SK-N-SH (cell line): ENCODE data around the gene SASH1. TPM values are rescaled to one million over a fixed set of nuclear protein-coding genes. Genes with fewer than 3 reads are reported as not detected.
A peak's percentile ranks its signal among the peaks of the same experiment; 100 is the strongest.

ENCODE experiments used
- CTCF ChIA-PET: fragments of 300-600, 350-600 bp; formaldehyde crosslinking; extraction: SDS; loops from one replicate; lab custom pipeline; 2021; lab: Yijun Ruan, JAX
- POLR2A ChIA-PET: fragments of 350-600 bp; sonication (Branson Sonifier 250); formaldehyde crosslinking; extraction: SDS; loops from one replicate; lab custom pipeline; 2020; ENCODE audit warnings: antibody characterized with exemption, inconsistent platforms; lab: Yijun Ruan, JAX
- DNase-seq: peaks from one replicate; pipeline ENCODE4 v3.0.0; 2012
- H2AFZ ChIP-seq: fragments of 200-600 bp; sonication (generic); 2 replicates; pipeline ENCODE4 v1.8.1; 2016; ENCODE audit warnings: antibody characterized with exemption, mild to moderate bottlenecking, low read depth
- H3F3A ChIP-seq: fragments of 200-600 bp; sonication (generic); replicated peaks from 2 replicates; pipeline ENCODE3; 2016; ENCODE audit warnings: antibody characterized with exemption, mild to moderate bottlenecking; ENCODE audit not compliant: insufficient read depth
- H3K27ac ChIP-seq, 2 experiments: fragments of 200-500 bp in 1 of 2; fragments of 200-600 bp in 1 of 2; sonication (Bioruptor generic) in 1 of 2; sonication (generic), shearing (Covaris generic) in 1 of 2; 2 replicates each; pipeline versions ENCODE4 v1.5.1 to v1.6.1; 2014 to 2016; ENCODE audit warnings: low read depth in 2 of 2, inconsistent platforms in 1 of 2, low read length in 1 of 2, mild to moderate bottlenecking in 1 of 2, mixed read lengths in 1 of 2
- H3K27me3 ChIP-seq: fragments of 200-600 bp; sonication (generic), shearing (Covaris generic); 2 replicates; pipeline ENCODE4 v1.6.1; 2016; ENCODE audit warnings: mixed run types; ENCODE audit not compliant: insufficient read depth
- H3K36me3 ChIP-seq, 2 experiments: fragments of 200-500 bp in 1 of 2; fragments of 200-600 bp in 1 of 2; sonication (Bioruptor generic) in 1 of 2; sonication (generic) in 1 of 2; replicated peaks in 1 of 2; 2 replicates each; pipeline versions ENCODE3 to v1.5.1; 2014 to 2016; ENCODE audit warnings: low read length in 1 of 2, mild to moderate bottlenecking in 1 of 2; ENCODE audit not compliant: insufficient read depth in 2 of 2, control insufficient read depth in 1 of 2
- H3K4me1 ChIP-seq, 2 experiments: fragments of 200-500 bp in 1 of 2; fragments of 200-600 bp in 1 of 2; sonication (Bioruptor generic) in 1 of 2; sonication (generic), shearing (Covaris generic) in 1 of 2; 2 replicates each; pipeline versions ENCODE4 v1.5.1 to v1.6.1; 2014 to 2016; ENCODE audit warnings: low read depth in 1 of 2, low read length in 1 of 2, mixed run types in 1 of 2; ENCODE audit not compliant: insufficient read depth in 2 of 2, control insufficient read depth in 1 of 2
- H3K4me2 ChIP-seq: fragments of 200-600 bp; sonication (generic), shearing (Covaris generic); 2 replicates; pipeline ENCODE4 v1.6.1; 2017; ENCODE audit warnings: mixed run types
- H3K4me3 ChIP-seq, 2 experiments: fragments of 200-500 bp in 1 of 2; fragments of 200-600 bp in 1 of 2; sonication (Bioruptor generic) in 1 of 2; sonication (generic), shearing (Covaris generic) in 1 of 2; 2 replicates each; pipeline versions ENCODE4 v1.5.1 to v1.8.1; 2014 to 2016; ENCODE audit warnings: low read depth in 2 of 2, inconsistent platforms in 1 of 2, low read length in 1 of 2, mild to moderate bottlenecking in 1 of 2, mixed read lengths in 1 of 2, moderate library complexity in 1 of 2
- H3K79me2 ChIP-seq: fragments of 200-600 bp; sonication (generic); 2 replicates; pipeline ENCODE4 v1.8.1; 2017; ENCODE audit warnings: mild to moderate bottlenecking; ENCODE audit not compliant: insufficient read depth
- H3K9ac ChIP-seq: fragments of 200-600 bp; sonication (generic); 2 replicates; pipeline ENCODE4 v1.6.1; 2017; ENCODE audit warnings: mixed run types
- H3K9me2 ChIP-seq: fragments of 200-600 bp; sonication (generic); 2 replicates; pipeline ENCODE4 v1.6.1; 2017; ENCODE audit warnings: mixed run types
- H3K9me3 ChIP-seq: fragments of 200-600 bp; sonication (generic); 2 replicates; pipeline ENCODE4 v1.6.1; 2017; ENCODE audit warnings: mixed run types, mild to moderate bottlenecking, moderate library complexity
- H4K20me1 ChIP-seq: fragments of 200-600 bp; sonication (generic); 2 replicates; pipeline ENCODE4 v1.6.1; 2017; ENCODE audit warnings: mild to moderate bottlenecking, mixed run types; ENCODE audit not compliant: insufficient read depth
- CHD2 ChIP-seq: fragments of 150-350 bp; IDR thresholded peaks from 2 replicates; pipeline ENCODE4 v1.6.1; 2018; ENCODE audit warnings: low read length; ENCODE audit not compliant: partially characterized antibody
- GATA2 ChIP-seq: sonication (generic); formaldehyde crosslinking; IDR thresholded peaks from 2 replicates; pipeline ENCODE4 v1.5.0; 2020; ENCODE audit warnings: mild to moderate bottlenecking, missing genetic modification reagents
- JUND ChIP-seq: IDR thresholded peaks from 2 replicates; pipeline ENCODE4 v1.4.0; 2012
- MEF2A ChIP-seq: IDR thresholded peaks from 2 replicates; pipeline ENCODE4 v1.4.0; 2012; ENCODE audit warnings: low read depth, borderline replicate concordance
- NRF1 ChIP-seq: IDR thresholded peaks from 2 replicates; pipeline ENCODE4 v1.6.1; 2012; ENCODE audit warnings: low read depth, mild to moderate bottlenecking, low read length
- RFX5 ChIP-seq: IDR thresholded peaks from 2 replicates; pipeline ENCODE4 v1.6.1; 2012; ENCODE audit warnings: mild to moderate bottlenecking, improper control_type of control experiment, low read length
- SIN3A ChIP-seq: IDR thresholded peaks from 2 replicates; pipeline ENCODE4 v1.6.1; 2012; ENCODE audit warnings: low read depth, mild to moderate bottlenecking, low read length, moderate library complexity, borderline replicate concordance
- TCF12 ChIP-seq: IDR thresholded peaks from 2 replicates; pipeline ENCODE4 v1.4.0; 2012
- TEAD4 ChIP-seq: IDR thresholded peaks from 2 replicates; pipeline ENCODE4 v1.4.0; 2012; ENCODE audit warnings: mild to moderate bottlenecking, borderline replicate concordance; ENCODE audit not compliant: insufficient read depth
- WGBS: methylation state at CpG from one replicate; pipeline ENCODE4 v1.1.6; 2017; ENCODE audit warnings: low lambda C conversion rate; 5-methylcytosine and 5-hydroxymethylcytosine counted together
- polyA plus RNA-seq, 3 experiments: library from polyadenylated mRNA; depleted of rRNA; stranded (reverse); fragments of >200 nt; gene quantifications; 2 replicates each; pipeline ENCODE4 v1.2.3, GENCODE V29; 2012
- TF ChIP-seq, protein P1 (sequence below): fragments of 150-350 bp; IDR thresholded peaks from 2 replicates; pipeline ENCODE4 v1.6.1; 2017; ENCODE audit warnings: antibody characterized with exemption, low read length, low read depth, borderline replicate concordance
- TF ChIP-seq, protein P2 (sequence below): IDR thresholded peaks from 2 replicates; pipeline ENCODE4 v1.4.0; 2012; ENCODE audit warnings: low read depth
- TF ChIP-seq, protein P3 (sequence below): IDR thresholded peaks from 2 replicates; pipeline ENCODE4 v1.4.0; 2012; ENCODE audit warnings: low read depth, borderline replicate concordance
- TF ChIP-seq, protein P4 (sequence below): IDR thresholded peaks from 2 replicates; pipeline ENCODE4 v1.4.0; 2012; ENCODE audit warnings: low read depth, borderline replicate concordance
- TF ChIP-seq, protein P5 (sequence below): IDR thresholded peaks from 2 replicates; pipeline ENCODE4 v1.6.1; 2012; ENCODE audit warnings: mild to moderate bottlenecking, low read depth, low read length, moderate library complexity

Gene SASH1
- polyA plus RNA-seq, 1 of the 3 experiments (the other 2 are of a cell fraction): 19.8 TPM

DNA sequence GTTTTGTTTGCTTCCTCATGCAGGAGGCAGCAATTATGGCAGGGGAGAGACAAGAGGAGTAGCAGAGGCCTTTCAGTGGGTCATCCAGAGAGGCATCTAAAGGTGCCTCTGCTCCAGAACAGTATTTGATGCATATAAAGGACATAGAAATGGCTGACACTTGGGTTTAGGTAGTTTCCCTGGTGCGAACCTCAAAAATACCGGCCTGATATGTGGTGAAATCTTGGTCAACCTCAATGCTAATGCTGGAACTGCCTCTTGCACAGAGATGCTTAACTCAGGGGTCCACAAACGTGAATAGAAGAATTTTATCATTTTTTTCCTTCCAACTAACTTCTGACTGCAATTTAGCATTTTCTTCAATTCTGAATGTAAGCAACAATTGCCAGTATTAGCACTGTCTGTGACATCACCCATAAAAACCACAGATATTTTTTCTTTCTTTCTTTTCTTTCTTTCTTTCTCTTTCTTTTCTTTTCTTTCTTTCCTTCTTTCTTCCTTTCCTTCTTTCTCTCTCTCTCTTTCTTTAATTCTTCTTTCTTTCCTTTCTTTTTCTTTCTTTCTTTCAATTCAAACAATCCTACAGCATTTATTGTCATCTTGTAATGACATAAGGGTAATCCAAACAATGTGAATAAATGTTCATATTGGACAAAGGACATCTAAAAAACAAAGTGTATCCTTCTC lies 224.2 kb downstream of the SASH1 start:
- CTCF ChIA-PET: no interaction called here
- Histone ChIP-seq H3K4me1 (no peaks in the 10 kb centered on the region), H3K36me3 (no peaks in the 10 kb centered on the region), H3K27ac (peak overlapping the region in 1 of 2 experiments; percentile 66; a peak in 2 of 4 replicates), H3K79me2 (no peaks in the 10 kb centered on the region), H3K4me2 (peak overlapping the region; percentile 48), H4K20me1 (no peaks in the 10 kb centered on the region), H3K9me2 (no peaks in the 10 kb centered on the region), H2AFZ (peak overlapping the region; percentile 87), H3K9ac (no peak overlapping the region), H3K27me3 (no peaks in the 10 kb centered on the region), H3K4me3 (0 out of 4 replicates have a peak overlapping the region, but pooled peaks of 1 of the 2 experiments have one; percentile 16), H3F3A (peaks cover 13% of the 10 kb centered on the region), H3K9me3 (no peaks in the 10 kb centered on the region)
- WGBS: 22% methylated on average over 3 of the region's 3 CpGs
- TF ChIP-seq CHD2: no peak
- no peak for TF ChIP-seq SIN3A
- TF ChIP-seq, protein P1, sequence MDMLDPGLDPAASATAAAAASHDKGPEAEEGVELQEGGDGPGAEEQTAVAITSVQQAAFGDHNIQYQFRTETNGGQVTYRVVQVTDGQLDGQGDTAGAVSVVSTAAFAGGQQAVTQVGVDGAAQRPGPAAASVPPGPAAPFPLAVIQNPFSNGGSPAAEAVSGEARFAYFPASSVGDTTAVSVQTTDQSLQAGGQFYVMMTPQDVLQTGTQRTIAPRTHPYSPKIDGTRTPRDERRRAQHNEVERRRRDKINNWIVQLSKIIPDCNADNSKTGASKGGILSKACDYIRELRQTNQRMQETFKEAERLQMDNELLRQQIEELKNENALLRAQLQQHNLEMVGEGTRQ: no peak
- TF ChIP-seq, protein P2, sequence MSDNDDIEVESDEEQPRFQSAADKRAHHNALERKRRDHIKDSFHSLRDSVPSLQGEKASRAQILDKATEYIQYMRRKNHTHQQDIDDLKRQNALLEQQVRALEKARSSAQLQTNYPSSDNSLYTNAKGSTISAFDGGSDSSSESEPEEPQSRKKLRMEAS: no peak
- TF ChIP-seq, protein P3, sequence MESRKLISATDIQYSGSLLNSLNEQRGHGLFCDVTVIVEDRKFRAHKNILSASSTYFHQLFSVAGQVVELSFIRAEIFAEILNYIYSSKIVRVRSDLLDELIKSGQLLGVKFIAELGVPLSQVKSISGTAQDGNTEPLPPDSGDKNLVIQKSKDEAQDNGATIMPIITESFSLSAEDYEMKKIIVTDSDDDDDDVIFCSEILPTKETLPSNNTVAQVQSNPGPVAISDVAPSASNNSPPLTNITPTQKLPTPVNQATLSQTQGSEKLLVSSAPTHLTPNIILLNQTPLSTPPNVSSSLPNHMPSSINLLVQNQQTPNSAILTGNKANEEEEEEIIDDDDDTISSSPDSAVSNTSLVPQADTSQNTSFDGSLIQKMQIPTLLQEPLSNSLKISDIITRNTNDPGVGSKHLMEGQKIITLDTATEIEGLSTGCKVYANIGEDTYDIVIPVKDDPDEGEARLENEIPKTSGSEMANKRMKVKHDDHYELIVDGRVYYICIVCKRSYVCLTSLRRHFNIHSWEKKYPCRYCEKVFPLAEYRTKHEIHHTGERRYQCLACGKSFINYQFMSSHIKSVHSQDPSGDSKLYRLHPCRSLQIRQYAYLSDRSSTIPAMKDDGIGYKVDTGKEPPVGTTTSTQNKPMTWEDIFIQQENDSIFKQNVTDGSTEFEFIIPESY: no peak
- TF ChIP-seq GATA2 (CRISPR knock-in tag): no peak
- TF ChIP-seq RFX5: no peak
- TF ChIP-seq, protein P4, sequence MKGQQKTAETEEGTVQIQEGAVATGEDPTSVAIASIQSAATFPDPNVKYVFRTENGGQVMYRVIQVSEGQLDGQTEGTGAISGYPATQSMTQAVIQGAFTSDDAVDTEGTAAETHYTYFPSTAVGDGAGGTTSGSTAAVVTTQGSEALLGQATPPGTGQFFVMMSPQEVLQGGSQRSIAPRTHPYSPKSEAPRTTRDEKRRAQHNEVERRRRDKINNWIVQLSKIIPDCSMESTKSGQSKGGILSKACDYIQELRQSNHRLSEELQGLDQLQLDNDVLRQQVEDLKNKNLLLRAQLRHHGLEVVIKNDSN: no peak
- no peak for TF ChIP-seq MEF2A
- TF ChIP-seq TCF12: no peak
- TF ChIP-seq, protein P5, sequence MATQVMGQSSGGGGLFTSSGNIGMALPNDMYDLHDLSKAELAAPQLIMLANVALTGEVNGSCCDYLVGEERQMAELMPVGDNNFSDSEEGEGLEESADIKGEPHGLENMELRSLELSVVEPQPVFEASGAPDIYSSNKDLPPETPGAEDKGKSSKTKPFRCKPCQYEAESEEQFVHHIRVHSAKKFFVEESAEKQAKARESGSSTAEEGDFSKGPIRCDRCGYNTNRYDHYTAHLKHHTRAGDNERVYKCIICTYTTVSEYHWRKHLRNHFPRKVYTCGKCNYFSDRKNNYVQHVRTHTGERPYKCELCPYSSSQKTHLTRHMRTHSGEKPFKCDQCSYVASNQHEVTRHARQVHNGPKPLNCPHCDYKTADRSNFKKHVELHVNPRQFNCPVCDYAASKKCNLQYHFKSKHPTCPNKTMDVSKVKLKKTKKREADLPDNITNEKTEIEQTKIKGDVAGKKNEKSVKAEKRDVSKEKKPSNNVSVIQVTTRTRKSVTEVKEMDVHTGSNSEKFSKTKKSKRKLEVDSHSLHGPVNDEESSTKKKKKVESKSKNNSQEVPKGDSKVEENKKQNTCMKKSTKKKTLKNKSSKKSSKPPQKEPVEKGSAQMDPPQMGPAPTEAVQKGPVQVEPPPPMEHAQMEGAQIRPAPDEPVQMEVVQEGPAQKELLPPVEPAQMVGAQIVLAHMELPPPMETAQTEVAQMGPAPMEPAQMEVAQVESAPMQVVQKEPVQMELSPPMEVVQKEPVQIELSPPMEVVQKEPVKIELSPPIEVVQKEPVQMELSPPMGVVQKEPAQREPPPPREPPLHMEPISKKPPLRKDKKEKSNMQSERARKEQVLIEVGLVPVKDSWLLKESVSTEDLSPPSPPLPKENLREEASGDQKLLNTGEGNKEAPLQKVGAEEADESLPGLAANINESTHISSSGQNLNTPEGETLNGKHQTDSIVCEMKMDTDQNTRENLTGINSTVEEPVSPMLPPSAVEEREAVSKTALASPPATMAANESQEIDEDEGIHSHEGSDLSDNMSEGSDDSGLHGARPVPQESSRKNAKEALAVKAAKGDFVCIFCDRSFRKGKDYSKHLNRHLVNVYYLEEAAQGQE: no peak
- no peak for TF ChIP-seq NRF1
- TF ChIP-seq JUND: no peak
- no peak for TF ChIP-seq TEAD4
- DNase-seq: no peak
- POLR2A ChIA-PET: no interaction called here
